H1 (cell line): ENCODE data around the gene RHOBTB1. TPM values are rescaled to one million over a fixed set of nuclear protein-coding genes. Genes with fewer than 3 reads are reported as not detected.

ENCODE experiments used
- CTCF ChIA-PET: fragments of 300-600 bp; sonication (Branson Sonifier 250); formaldehyde crosslinking; loops from one replicate; lab custom pipeline; 2021; ENCODE audit not compliant: partially characterized antibody; lab: Charles Lee
- POLR2A ChIA-PET: fragments of 300-600 bp; sonication (Branson Sonifier 250); formaldehyde crosslinking; loops from one replicate; lab custom pipeline; 2021; ENCODE audit warnings: inconsistent platforms; ENCODE audit not compliant: partially characterized antibody; lab: Charles Lee
- DNase-seq, 2 experiments: peaks; one replicate each; pipeline versions ENCODE4 v3.0.0 to v3.0.0-alpha.2; 2010 to 2022; ENCODE audit warnings: low spot score in 2 of 2, low read depth in 1 of 2, mixed read lengths in 1 of 2
- FAIRE-seq: peaks from 2 replicates; lab custom pipeline; 2011; peaks lifted over from hg19 to GRCh38; lab: Jason Lieb, UNC
- H2AFZ ChIP-seq: 2 replicates; pipeline ENCODE4 v1.8.1; 2012; ENCODE audit warnings: low read length, inconsistent platforms
- H2AK5ac ChIP-seq: 2 replicates; pipeline ENCODE4 v1.6.1; 2013; ENCODE audit warnings: low read depth, low read length
- H2BK120ac ChIP-seq: replicated peaks from 2 replicates; pipeline ENCODE3; 2013; ENCODE audit warnings: low read depth, low read length, inconsistent platforms
- H2BK12ac ChIP-seq: 2 replicates; pipeline ENCODE4 v1.6.1; 2013; ENCODE audit warnings: low read depth, low read length
- H2BK15ac ChIP-seq: 2 replicates; pipeline ENCODE4 v1.6.1; 2013; ENCODE audit warnings: low read length
- H2BK20ac ChIP-seq: 2 replicates; pipeline ENCODE4 v1.6.1; 2013; ENCODE audit warnings: low read length
- H2BK5ac ChIP-seq: 2 replicates; pipeline ENCODE4 v1.6.1; 2013; ENCODE audit warnings: low read depth, low read length
- H3K14ac ChIP-seq: 2 replicates; pipeline ENCODE4 v1.6.1; 2013; ENCODE audit warnings: inconsistent platforms; ENCODE audit not compliant: insufficient read length
- H3K18ac ChIP-seq: 2 replicates; pipeline ENCODE4 v1.6.1; 2013; ENCODE audit warnings: low read length; ENCODE audit errors: extremely low read depth
- H3K23ac ChIP-seq: 2 replicates; pipeline ENCODE4 v1.6.1; 2013; ENCODE audit warnings: inconsistent platforms; ENCODE audit not compliant: insufficient read length
- H3K23me2 ChIP-seq: 2 replicates; pipeline ENCODE4 v1.6.1; 2013; ENCODE audit warnings: low read depth, low read length
- H3K27ac ChIP-seq: 2 replicates; pipeline ENCODE4 v1.6.1; 2011; ENCODE audit warnings: low read depth, low read length, inconsistent platforms
- H3K27me3 ChIP-seq, 4 experiments: replicated peaks in 1 of 4; 1 replicate in 1 of 4; 2 replicates in 3 of 4; pipeline versions ENCODE4 v1.6.1 to v1.8.1; 2011 to 2013; ENCODE audit warnings: low read length in 3 of 4, mild to moderate bottlenecking in 3 of 4, inconsistent platforms in 2 of 4, mixed read lengths in 2 of 4, moderate library complexity in 1 of 4; ENCODE audit not compliant: control insufficient read depth in 3 of 4, insufficient read depth in 3 of 4; ENCODE audit errors: extremely low read depth in 1 of 4
- H3K36me3 ChIP-seq, 4 experiments: 2 replicates each; pipeline versions ENCODE4 v1.6.1 to v1.8.1; 2011 to 2013; ENCODE audit warnings: mild to moderate bottlenecking in 4 of 4, low read length in 3 of 4, moderate library complexity in 2 of 4, control low read depth in 1 of 4, inconsistent platforms in 1 of 4; ENCODE audit not compliant: insufficient read depth in 4 of 4, control insufficient read depth in 2 of 4
- H3K4ac ChIP-seq: replicated peaks from 2 replicates; pipeline ENCODE3; 2013; ENCODE audit warnings: low read length, low read depth, mixed read lengths, inconsistent platforms; ENCODE audit not compliant: insufficient read length
- H3K4me1 ChIP-seq, 4 experiments: replicated peaks in 1 of 4; 1 replicate in 1 of 4; 2 replicates in 3 of 4; pipeline versions ENCODE4 v1.6.1 to v1.8.1; 2011 to 2013; ENCODE audit warnings: low read length in 3 of 4, inconsistent platforms in 2 of 4, mixed read lengths in 1 of 4; ENCODE audit not compliant: insufficient read depth in 4 of 4, control insufficient read depth in 3 of 4
- H3K4me2 ChIP-seq, 2 experiments: 2 replicates each; pipeline versions ENCODE4 v1.6.1 to v1.8.1; 2011 to 2013; ENCODE audit warnings: low read depth in 2 of 2, low read length in 2 of 2, control low read depth in 1 of 2, inconsistent platforms in 1 of 2, mild to moderate bottlenecking in 1 of 2; ENCODE audit not compliant: insufficient read depth in 1 of 2
- H3K4me3 ChIP-seq, 4 experiments: fragments of 200-600, 300-600 bp in 1 of 4; sonication (generic), shearing (Covaris generic), sonication (Bioruptor Twin) in 1 of 4; 2 replicates each; pipeline versions ENCODE4 v1.5.1 to v1.8.1; 2011 to 2016; ENCODE audit warnings: low read length in 4 of 4, low read depth in 3 of 4, control low read depth in 2 of 4, inconsistent platforms in 2 of 4, mild to moderate bottlenecking in 2 of 4, mixed read lengths in 1 of 4, moderate library complexity in 1 of 4; ENCODE audit not compliant: insufficient read depth in 2 of 4; ENCODE audit errors: extremely low read depth in 1 of 4
- H3K56ac ChIP-seq: replicated peaks from 2 replicates; pipeline ENCODE3; 2013; ENCODE audit warnings: low read depth, mild to moderate bottlenecking, mixed read lengths, low read length, inconsistent platforms; ENCODE audit not compliant: insufficient read length
- H3K79me1 ChIP-seq: 2 replicates; pipeline ENCODE4 v1.6.1; 2013; ENCODE audit warnings: low read depth, low read length, control low read depth
- H3K79me2 ChIP-seq, 2 experiments: 2 replicates each; pipeline versions ENCODE4 v1.6.1 to v1.8.1; 2012 to 2013; ENCODE audit warnings: low read length in 2 of 2, mild to moderate bottlenecking in 2 of 2, inconsistent platforms in 1 of 2; ENCODE audit not compliant: insufficient read depth in 2 of 2, control insufficient read depth in 1 of 2
- H3K9ac ChIP-seq, 4 experiments: replicated peaks in 1 of 4; 1 replicate in 1 of 4; 2 replicates in 3 of 4; pipeline versions ENCODE4 v1.6.1 to v1.8.1; 2011 to 2013; ENCODE audit warnings: low read depth in 3 of 4, low read length in 3 of 4, control low read depth in 2 of 4, mild to moderate bottlenecking in 2 of 4, moderate library complexity in 2 of 4, inconsistent platforms in 1 of 4; ENCODE audit errors: extremely low read depth in 1 of 4
- H3K9me3 ChIP-seq, 2 experiments: 2 replicates each; pipeline versions ENCODE4 v1.6.1 to v1.8.1; 2012 to 2013; ENCODE audit warnings: mild to moderate bottlenecking in 2 of 2, moderate library complexity in 2 of 2, control low read depth in 1 of 2, inconsistent platforms in 1 of 2, low read depth in 1 of 2, low read length in 1 of 2, mixed read lengths in 1 of 2; ENCODE audit not compliant: insufficient read depth in 2 of 2
- H4K20me1 ChIP-seq, 2 experiments: replicated peaks in 1 of 2; 2 replicates each; pipeline versions ENCODE3 to v1.8.1; 2011 to 2013; ENCODE audit warnings: inconsistent platforms in 2 of 2, low read length in 2 of 2, mild to moderate bottlenecking in 1 of 2; ENCODE audit not compliant: insufficient read depth in 2 of 2, control insufficient read depth in 1 of 2
- H4K5ac ChIP-seq: 2 replicates; pipeline ENCODE4 v1.6.1; 2013; ENCODE audit warnings: low read length, low read depth, mixed read lengths, inconsistent platforms; ENCODE audit not compliant: insufficient read length
- H4K8ac ChIP-seq: 2 replicates; pipeline ENCODE4 v1.8.0; 2013; ENCODE audit warnings: mild to moderate bottlenecking, moderate library complexity, low read length, inconsistent platforms; ENCODE audit not compliant: insufficient read depth; ENCODE audit errors: extremely low read depth
- H4K91ac ChIP-seq: replicated peaks from 2 replicates; pipeline ENCODE3; 2013; ENCODE audit warnings: low read length, mixed read lengths, inconsistent platforms; ENCODE audit not compliant: insufficient read length
- CHD2 ChIP-seq: IDR thresholded peaks from 2 replicates; pipeline ENCODE4 v1.6.1; 2012; ENCODE audit warnings: low read length, improper control_type of control experiment
- GTF2F1 ChIP-seq: IDR thresholded peaks from 2 replicates; pipeline ENCODE4 v1.6.1; 2012; ENCODE audit warnings: low read depth, low read length, improper control_type of control experiment, borderline replicate concordance
- JUN ChIP-seq: IDR thresholded peaks from 2 replicates; pipeline ENCODE4 v1.6.1; 2011; ENCODE audit warnings: low read depth, mild to moderate bottlenecking, improper control_type of control experiment, low read length
- WGBS, 2 experiments: shearing (Covaris generic) in 1 of 2; methylation state at CpG; one replicate each; pipeline versions ENCODE4 v1.1.6 to v1.1.7; 2013 to 2015; ENCODE audit warnings: low lambda C conversion rate in 2 of 2, mixed read lengths in 2 of 2, inconsistent platforms in 1 of 2, low coverage in 1 of 2, missing lambda C conversion rate in 1 of 2; ENCODE audit not compliant: insufficient replicate concordance in 2 of 2, insufficient coverage in 1 of 2, insufficient read length in 1 of 2; ENCODE audit errors: extremely low coverage in 1 of 2, missing lambda C conversion rate in 1 of 2; 5-methylcytosine and 5-hydroxymethylcytosine counted together
- polyA plus RNA-seq, 7 experiments: library from polyadenylated mRNA; depleted of rRNA in 3 of 7; stranded (reverse) in 5 of 7; unstranded in 2 of 7; fragments of >200 nt in 5 of 7; fragments of 200-250 nt in 2 of 7; gene quantifications; 1 replicate in 5 of 7; 2 replicates in 1 of 7; 4 replicates in 1 of 7; pipeline versions ENCODE4 v1.2.1 to v1.2.3, GENCODE V29; 2011 to 2013; ENCODE audit warnings: missing spikeins in 2 of 7, mixed read lengths in 2 of 7
- total RNA-seq: library from RNA; stranded (reverse); fragmentation: NEBNext Ultra II Directional; extraction: Animal tissue kit (Norgen Biotek cat#: 25700); gene quantifications from 2 replicates; pipeline ENCODE4 v1.2.1, GENCODE V29; 2021

Gene RHOBTB1
- total and polyA plus RNA-seq, 2 of the 8 experiments (the other 6 are each of a cell fraction or from before 2014, with no cell fraction given), result 6.1 to 7.4 TPM

GRCh38 chr10:60849740-60850139 is 94.2 kb downstream of the RHOBTB1 start:
- Histone ChIP-seq H3K18ac (no peak overlapping the region), H2BK12ac (no peak overlapping the region), H3K56ac (no peak overlapping the region), H3K27ac (no peak overlapping the region), H3K4me3 (no peak overlapping the region), H3K9me3 (peaks cover 0 to 2% of the 10 kb centered on the region in 2 experiments; a peak in 1 of 4 replicates), H4K20me1 (no peaks in the 10 kb centered on the region), H2BK5ac (no peak overlapping the region), H2BK15ac (no peak overlapping the region), H3K23ac (no peak overlapping the region), H3K4ac (no peak overlapping the region), H3K14ac (no peak overlapping the region), H3K79me2 (no peaks in the 10 kb centered on the region), H2BK20ac (no peak overlapping the region), H2AK5ac (no peak overlapping the region), H4K5ac (no peak overlapping the region), H3K4me1 (no peaks in the 10 kb centered on the region), H3K79me1 (no peaks in the 10 kb centered on the region), H2AFZ (no peak overlapping the region), H4K91ac (no peak overlapping the region), H4K8ac (no peak overlapping the region), H2BK120ac (no peak overlapping the region), H3K4me2 (no peak overlapping the region), H3K23me2 (no peaks in the 10 kb centered on the region), H3K27me3 (peaks cover 0 to 2% (median 0%) of the 10 kb centered on the region in 4 experiments; a peak in 1 of 7 replicates), H3K9ac (no peak overlapping the region), H3K36me3 (no peaks in the 10 kb centered on the region)
- CTCF ChIA-PET, result interaction anchor here (0.6 to 1.1 kb wide), 2 partner anchors 56 to 82 kb away, joined by 3 read pairs; no protein-coding TSS in a partner anchor
- FAIRE-seq, result no peak
- POLR2A ChIA-PET, result no interaction called here
- DNase-seq, result no peak
- WGBS, 2 experiments, result 80% methylated on average over 1 of the region's 1 CpG; no CpG with 5 or more reads in 1 of the 2 experiments
- TF ChIP-seq JUN (no peak), CHD2 (no peak), GTF2F1 (no peak)
